HG03469 (cell line): ENCODE measurements around the gene MRPL41.
"Not testable (repeated sequence)": the region's sequence is repeated elsewhere in the genome, so short reads cannot be mapped to it uniquely, and the experiment has no call there.

Source experiments
- ATAC-seq: cut with Tn5 transposase; IDR thresholded peaks from one replicate; pipeline ENCODE4 v1.9.1; 2021; ENCODE audit warnings: mild to moderate bottlenecking, moderate library complexity, moderate number of reproducible peaks; ENCODE audit not compliant: unreplicated experiment

Gene MRPL41

DNA sequence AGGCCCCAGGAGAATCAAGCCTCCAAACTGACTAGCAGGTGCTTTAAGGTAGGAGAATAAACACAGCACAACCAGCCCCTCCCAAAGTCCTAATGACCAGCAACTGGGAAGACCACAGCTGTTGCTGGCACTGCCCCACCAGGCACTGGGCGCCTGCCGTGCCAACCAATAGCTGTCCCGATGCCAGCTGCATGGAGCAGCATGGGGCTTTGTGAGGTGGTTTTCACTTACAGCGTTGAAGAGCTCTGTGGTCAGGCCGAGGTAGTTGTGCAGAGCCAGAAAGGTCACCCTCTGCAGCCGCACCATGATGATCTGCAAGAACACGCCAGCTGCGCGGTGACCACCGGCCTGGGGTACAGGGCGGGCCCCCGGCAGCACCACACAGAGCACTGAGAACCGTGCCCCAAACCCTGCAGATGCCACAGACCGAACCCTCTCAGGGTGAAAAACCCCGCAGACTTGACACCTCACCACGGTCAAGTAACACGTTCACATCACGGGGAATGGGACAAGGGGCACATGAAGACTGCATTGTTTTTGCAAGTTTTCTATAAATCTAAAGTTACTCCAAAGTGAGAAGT, 30.2 kb upstream of the MRPL41 start:
- no peak for ATAC-seq

DNA sequence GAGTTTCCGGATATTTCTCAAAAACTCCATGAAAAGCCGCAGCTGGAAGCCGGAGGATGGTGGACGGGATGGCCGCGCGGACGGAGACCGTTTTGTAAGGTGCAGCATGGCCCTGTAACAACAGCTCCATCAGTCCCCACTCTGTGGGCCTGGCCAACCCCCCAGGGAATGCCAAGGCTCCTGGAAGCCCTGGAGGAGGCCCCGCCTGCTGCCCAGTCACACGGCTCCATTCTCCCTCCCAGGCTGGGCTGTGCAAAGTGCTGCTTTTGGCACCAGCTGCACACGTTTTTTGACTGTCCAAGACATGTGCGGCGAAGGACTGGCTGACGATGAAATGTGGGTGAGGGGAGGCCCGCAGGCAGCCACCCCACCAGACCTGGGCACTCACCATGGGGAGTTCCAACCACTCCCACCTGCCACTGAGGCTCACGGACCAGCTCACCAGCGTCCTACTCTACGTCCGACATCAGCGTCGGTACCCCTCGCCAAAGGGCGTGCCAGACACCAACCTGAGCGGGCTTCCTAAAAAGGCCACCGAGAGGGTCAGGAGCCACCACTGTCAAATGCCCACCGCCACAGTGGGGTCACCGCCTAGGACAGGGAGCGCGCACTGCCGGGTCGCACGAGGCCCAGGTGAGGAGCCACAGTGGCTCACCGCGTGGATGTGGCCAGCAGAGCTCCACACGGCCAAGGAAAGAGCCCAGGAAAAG, 28.8 kb upstream of the MRPL41 start:
- ATAC-seq, result no peak

DNA sequence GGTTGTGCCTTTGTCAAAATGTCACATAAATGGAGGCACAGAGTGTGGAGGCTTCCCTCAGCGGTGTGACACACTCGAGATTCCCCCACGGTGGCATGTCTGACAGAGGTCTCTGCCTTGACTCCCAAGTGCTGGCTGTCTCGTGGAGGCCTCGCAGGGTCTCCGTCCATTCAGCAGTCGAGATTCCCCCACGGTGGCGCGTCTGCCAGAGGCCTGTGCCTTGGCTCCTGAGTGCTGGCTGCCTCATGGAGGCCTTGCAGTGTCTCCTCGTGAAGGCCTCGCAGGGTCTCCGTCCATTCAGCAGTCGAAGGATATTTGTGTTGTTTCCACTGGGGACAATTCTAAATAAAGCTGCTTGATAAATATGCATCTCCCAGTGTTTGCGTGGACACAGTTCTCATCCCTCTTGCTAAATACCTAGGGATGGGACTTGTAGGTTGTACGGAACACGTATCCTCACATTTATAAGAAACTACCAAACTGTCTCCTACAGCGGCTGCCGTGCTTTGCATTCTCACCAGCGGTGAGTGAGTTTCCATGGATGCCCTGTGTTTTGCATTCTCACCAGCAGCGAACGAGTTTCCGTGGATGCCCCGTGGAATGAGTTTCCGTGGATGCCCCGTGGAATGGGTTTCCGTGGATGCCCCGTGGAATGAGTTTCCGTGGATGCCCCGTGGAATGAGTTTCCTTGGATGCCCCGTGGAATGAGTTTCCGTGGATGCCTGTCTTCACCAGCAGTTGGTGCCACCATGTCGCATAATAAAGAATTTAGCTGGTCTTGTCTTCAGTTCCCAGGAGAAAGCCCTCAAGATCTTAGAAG, 27.3 kb upstream of the MRPL41 start:
- no peak for ATAC-seq

DNA sequence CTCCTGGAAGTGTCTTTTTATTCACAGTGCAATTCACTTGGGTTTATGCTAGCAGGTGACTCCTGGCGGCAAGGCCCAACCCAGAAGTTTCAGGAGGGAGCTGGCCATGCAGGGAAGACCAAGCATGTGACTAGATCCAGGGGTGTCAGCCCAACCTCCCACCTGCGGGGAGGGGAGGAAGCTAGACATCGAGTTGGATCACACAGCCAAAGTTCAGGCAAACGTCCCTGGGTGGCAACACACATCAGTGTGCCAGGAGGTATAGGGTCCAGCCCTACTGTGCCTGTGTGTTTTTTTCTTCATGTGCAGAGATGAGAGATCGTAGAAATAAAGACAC, 26.7 kb upstream of the MRPL41 start:
- ATAC-seq, result no peak

DNA sequence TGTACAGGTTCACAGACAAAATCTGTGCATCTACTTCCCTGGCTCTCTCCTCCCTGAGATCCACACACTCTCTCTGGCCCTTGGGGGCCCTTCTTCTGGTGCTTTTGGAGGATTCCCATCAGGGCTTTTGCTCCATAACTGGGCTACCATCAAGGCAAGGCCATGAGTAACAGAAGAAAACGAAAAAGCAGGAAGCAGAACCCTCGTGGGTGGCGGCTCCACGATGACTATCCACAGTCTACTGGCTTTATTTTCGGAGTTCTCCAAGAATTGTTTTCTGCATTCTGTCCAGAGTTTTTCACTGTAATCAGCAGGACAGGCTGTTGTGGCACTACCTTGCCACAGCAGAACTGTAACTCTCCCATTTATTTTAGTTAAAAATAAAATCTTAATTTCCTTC, 21.3 kb upstream of the MRPL41 start:
- ATAC-seq, result no peak

DNA sequence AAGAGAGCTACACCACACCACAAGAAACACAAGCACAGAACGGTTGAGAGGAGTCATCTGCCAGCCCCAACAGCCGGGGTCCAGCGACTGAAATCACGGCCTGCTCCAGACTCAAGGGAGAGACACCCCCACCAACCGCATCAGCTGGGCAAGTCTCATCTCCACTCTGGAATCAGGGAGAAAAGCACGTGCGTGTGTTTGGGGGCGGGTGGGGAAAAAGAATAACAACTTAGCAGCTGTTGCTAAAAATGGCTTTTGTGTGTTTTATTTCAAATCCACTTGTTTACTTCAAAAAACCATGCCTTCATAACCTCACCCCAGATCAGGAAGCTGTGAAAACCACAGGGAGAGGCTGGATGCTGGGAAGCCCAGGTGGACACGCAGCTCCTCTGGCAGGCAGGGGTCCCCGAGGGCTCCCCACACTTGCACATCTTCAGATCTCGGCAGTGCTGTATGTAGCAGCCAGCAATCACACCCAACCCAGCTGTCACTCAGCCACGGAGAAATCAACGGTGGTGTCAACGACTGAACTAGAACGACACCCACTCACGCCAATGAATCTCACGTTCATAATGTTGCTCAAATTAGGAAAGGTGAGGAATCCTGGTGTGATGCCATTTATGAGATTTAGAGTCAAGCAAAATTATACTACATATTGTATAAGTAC, 20.4 kb upstream of the MRPL41 start:
- no peak for ATAC-seq

DNA sequence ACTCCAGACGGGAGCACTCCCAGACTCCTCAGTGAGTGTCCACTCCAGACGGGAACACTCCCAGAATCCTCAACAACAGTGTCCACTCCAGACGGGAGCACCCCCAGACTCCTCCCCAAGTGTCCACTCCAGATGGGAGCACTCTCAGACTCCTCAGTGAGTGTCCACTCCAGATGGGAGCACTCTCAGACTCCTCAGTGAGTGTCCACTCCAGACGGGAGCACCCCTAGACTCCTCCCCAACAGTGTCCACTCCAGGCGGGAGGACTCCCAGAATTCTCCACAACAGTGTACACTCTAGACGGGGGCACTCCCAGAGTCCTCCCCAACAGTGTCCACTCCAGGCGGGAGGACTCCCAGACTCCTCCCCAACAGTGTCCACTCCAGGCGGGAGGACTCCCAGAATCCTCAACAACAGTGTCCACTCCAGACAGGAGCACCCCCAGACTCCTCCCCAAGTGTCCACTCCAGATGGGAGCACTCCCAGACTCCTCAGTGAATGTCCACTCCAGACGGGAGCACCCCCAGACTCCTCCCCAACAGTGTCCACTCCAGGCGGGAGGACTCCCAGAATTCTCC, 18.7 kb upstream of the MRPL41 start:
- not testable (repeated sequence) for ATAC-seq

DNA sequence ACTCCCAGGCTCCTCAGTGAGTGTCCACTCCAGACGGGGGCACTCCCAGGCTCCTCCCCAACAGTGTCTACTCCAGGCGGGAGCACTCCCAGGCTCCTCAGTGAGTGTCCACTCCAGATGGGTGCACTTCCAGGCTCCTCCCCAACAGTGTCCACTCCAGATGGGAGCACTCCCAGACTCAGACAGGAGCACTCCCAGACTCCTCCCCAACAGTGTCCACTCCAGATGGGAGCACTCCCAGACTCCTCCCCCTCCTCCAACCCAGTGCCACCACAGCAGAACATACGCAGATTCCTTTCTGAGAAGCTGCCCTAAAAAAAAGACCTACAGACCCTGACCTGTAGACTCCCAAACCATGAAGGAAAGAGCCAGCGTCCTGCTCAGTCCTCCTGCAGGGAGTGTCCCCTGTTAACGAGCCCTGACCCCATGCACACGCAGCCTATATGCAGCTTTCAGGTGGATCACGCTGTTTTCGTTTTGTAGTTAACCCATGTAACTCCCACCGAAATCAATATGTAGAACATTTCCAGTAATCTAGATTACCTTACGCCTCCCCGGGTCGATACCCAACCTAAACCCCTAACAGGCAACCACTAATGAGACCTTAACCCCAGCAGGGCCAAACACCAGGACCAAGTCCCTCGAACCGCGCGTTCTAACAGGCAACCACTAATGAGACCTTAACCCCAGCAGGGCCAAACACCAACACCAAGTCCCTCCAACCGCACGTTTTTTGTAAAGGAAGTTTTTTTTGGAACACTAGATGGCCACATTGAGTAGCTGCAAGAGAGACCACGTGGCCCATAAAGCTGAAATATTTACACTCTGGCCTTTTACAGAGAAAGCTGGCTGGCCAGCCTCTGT, 17.2 kb upstream of the MRPL41 start:
- ATAC-seq, result no peak

DNA sequence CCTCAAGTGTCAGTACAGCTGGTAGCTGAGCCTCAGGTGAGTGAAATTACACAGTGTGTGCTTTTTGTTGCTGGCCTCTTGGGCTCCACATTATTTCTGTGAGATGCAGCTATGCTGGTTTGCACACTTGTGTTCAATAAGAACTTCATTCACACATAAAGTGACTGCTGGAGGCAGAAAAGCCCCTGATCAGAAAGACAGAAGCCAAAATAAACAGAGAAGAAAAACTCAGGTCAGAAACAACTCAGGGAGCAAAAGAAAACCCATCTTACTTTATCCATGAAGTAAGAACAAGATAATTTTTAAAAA, 16.6 kb upstream of the MRPL41 start:
- no peak for ATAC-seq

DNA sequence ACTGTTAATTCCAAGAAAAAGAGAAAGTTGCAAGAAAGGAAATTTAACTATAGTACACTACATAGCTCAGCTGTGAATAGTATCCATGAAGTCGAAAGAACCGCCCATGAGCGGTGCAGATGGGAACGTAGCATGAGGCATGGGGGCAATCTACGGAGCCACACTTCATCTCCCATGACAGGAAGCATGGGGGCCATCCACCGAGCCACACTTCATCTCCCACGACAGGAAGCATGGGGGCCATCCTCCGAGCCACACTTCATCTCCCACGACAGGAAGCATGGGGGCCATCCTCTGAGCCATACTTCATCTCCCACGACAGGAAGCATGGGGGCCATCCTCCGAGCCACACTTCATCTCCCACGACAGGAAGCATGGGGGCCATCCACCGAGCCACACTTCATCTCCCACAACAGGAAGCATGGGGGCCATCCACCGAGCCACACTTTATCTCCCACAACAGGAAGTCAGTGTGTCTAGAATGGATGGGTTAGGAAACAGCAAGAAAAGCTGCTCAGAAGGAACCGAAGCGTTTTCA, 15.0 kb upstream of the MRPL41 start:
- ATAC-seq, result not testable (repeated sequence)

DNA sequence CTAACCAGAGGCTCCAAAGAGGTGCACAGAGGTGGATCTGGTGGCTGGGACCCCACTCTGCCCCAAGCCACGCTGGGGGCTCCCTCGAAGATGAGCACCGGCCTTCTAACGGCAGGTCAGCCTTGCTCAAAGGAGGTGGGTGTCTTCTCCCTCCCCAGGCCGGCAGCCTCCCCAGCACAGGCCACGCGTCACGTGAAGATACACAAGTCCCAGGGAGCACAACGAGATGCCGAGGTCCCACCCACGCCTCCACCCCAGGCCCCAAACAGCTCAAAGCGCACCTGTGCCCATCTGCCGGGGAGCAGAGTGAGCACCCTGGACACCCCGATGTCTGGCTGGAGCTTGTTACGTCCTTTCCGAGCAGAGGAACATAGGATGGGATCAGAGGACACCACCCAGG, 13.6 kb upstream of the MRPL41 start:
- ATAC-seq, result no peak

DNA sequence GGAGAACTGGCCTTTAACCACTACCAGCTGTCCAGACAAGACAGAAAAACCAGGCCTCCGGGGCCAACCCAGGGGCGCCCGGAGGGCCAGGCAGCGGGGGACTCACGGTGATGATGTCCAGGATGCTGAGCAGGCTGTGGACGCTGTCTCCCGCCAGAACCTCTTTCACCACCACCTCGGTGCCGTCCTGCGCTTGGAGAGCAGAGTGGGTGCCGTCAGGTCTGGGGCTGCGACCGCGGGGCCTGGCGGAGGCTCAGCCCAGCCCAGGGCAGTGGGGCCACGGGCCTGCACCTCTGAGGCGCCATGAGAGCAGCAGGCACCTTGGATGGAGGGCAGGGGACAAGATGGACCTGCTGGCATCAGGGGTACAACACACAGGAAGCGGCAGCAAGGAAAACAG, 11.1 kb upstream of the MRPL41 start:
- ATAC-seq, result no peak

DNA sequence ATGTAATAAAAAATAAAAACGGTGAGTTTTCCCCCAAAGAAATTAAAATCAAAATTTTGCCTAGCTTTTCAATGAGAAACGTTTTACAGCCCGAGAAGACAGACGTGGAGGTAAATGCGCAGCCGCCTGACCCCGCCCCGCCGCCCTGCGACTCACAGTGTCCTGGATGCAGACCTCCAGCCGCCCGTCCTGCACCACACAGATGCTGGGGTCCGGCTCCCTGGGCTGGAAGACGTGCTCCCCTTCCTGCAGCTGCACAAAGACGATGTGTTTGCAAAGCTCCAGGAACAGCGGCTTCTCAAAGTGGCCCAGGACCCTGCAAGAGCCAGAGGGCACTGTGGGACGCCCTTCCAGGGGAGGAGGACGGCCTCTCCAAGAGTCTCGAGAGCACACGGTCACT, 9.2 kb upstream of the MRPL41 start:
- ATAC-seq, result no peak

DNA sequence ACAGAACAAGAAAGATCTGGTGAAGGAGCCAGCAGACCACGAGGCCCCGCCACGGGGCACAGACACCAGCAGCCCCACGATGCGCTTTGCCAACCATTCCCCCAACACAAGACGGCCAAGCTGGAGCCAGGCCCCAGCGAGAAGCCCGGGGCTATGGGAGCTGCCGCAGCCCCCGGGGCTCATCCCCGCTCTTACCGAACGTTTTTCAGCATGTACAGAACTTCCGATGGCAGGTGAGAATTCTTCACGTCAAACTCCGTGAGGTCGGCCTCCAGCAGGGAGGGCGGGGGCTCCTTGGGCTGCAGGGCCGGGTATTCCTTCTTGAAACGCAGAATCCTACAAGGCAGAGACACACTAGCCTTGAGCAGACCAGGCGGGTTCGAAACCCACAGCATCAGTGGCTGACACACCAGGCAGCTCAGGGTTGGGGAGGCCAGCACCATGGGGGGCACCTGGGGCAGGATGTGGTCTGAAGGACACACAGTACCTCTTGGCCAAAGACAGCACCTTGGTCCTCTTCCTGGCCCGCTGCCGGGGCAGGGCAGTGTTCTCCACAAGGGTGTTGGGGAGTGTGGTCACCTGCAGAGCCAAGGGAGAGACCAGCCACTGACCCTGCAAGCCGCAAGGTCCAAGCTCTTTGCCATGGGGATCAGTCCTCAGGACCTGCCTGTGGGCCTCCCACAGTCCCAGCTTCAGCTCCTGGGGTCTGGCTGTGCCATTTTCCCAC, 8.3 kb upstream of the MRPL41 start:
- ATAC-seq, result no peak

DNA sequence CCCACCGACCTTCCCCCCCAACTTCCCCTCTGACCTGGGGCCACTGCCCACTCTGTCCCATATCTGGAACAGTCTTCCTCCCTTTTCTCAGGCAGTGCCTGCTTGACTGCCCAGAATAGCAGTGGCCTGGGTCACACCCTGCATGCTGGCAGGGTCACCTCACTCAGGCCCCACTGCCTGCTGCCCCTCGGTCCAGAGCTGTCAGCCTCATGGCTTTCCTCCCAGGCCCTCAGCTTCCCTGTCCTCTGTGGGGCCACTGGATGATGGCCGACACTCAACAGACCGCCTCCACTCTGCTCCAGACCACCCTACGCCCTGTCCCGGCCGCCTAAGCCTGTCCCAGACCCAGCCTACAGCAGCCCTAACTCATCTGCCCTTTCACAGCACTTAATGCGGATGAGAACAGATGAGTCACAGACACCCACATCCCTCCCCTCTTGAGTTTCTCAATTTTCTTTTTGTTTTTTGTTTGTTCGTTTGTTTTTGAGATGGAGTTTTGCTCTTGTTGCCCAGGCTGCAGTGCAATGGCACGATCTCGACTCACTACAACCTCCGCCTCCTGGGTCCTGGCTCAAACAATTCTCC, 7.4 kb upstream of the MRPL41 start:
- no peak for ATAC-seq

DNA sequence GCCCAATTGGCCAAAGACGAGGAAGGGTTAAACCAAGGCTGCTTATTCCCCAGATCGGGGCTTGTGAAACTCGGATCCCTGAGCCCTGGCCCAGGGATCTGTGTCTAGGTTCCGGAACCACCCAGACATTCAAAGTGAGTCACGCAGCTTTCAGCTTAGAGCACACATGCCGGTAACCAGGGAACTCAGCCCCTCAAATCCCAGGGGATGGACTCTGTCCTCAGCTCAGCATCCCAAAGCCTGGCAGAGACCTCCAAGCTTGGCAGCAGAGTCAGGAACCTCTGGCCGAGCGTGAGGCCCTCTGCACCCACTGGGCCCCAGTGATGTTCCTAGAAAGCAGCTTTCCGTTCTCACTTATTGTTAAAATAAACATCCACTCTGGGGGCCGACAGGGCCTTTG, 6.6 kb upstream of the MRPL41 start:
- no peak for ATAC-seq

DNA sequence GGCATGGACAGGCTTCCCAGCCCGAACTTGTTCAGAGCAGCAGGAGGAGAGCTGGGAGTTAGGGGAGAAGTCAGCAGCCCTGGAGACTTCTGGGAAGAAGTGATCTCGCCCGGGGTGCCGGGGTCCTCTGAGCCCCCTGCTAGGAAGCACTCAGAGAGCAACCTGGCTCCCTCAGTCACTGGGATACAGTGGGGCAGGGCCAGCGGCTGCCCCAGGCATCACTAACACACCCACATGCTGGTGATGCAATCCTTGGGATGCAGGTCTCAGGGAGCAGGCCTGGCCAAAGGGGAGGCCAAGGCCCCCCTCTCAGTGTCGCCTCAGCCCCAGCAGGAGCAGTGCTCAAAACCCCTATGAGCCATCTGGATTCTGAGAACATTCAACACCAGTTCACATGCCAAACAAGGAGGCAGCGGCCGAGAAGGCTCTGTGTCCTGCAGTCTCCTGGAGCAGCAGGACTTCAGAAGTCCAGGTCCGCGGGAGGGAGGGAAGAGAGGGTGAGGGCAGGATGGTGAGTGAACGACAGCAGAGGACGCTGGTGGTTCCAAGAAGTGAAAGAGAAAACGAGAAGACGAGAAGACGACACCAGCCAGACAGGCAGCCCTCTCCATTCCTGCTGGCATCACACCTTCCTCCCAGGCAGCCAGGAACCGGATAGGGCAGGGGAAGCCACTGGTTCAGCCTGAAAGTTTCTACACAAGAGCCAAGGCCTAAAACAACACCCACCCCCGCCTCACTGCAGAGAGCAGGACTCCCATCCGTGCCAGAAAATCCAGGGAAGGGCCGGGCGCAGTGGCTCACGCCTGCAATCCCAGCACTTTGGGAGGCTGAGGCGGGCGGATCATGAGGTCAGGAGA, 3.8 kb upstream of the MRPL41 start:
- ATAC-seq, result no peak

DNA sequence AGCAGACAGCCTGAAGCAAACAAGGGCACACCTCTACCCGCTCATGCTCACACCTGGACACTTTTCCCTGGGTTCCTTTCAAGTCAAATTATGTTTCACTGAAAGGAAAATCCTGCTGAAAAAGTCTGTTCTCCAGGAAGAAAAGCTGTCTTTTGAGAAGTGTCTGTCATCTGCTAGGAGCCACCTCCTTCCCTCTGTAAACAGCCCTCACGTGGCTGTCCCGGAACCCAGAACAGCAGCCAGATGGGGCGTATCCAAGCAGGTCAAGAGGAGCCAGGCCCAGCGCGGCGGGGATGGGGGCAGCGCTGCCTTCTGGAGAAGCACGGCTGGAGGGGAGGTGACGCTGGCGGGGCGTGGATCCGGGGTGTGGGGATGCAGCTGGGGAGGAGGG, 1.5 kb upstream of the MRPL41 start, which contains the start of gene PNPLA7:
PNPLA7 (minus strand) TSS at position 172 of the 391 bp plus-strand sequence. CDS start 205 bp downstream, outside the sequence.
- no peak for ATAC-seq
